HEK293 (cell line): ENCODE results near the gene TTC33.

ENCODE experiments used
- CTCF ChIA-PET: fragments of 350-600 bp; formaldehyde crosslinking; extraction: SDS; loops from one replicate; lab custom pipeline; 2021; ENCODE audit warnings: antibody characterized with exemption; lab: Yijun Ruan, JAX
- POLR2A ChIA-PET: fragments of 300-600 bp; formaldehyde crosslinking; extraction: SDS; loops from one replicate; lab custom pipeline; 2020; ENCODE audit warnings: antibody characterized with exemption, inconsistent platforms; lab: Yijun Ruan, JAX
- H3K27ac ChIP-seq: fragments of 200-500 bp; sonication (Bioruptor generic); 2 replicates; pipeline ENCODE4 v1.5.1; 2014; ENCODE audit warnings: low read depth, low read length, control low read depth, inconsistent platforms; ENCODE audit errors: extremely low read depth
- H3K36me3 ChIP-seq, 2 experiments: fragments of 200-500 bp in 1 of 2; sonication (Bioruptor generic) in 1 of 2; 1 replicate in 1 of 2; 2 replicates in 1 of 2; pipeline ENCODE4 v1.5.1; 2014 to 2017; ENCODE audit warnings: inconsistent platforms in 2 of 2, low read length in 2 of 2; ENCODE audit not compliant: control insufficient read depth in 2 of 2, insufficient read depth in 1 of 2
- H3K4me1 ChIP-seq: fragments of 200-500 bp; sonication (Bioruptor generic); 2 replicates; pipeline ENCODE4 v1.5.1; 2014; ENCODE audit warnings: mild to moderate bottlenecking, low read length, inconsistent platforms; ENCODE audit not compliant: control insufficient read depth, insufficient read depth
- H3K4me3 ChIP-seq: 2 replicates; pipeline ENCODE4 v1.5.1; 2011; ENCODE audit warnings: low read depth, mild to moderate bottlenecking, control low read depth, low read length, moderate library complexity
- H3K9me3 ChIP-seq: fragments of 200-500 bp; sonication (Bioruptor generic); 2 replicates; pipeline ENCODE4 v1.5.1; 2014; ENCODE audit warnings: low read depth, low read length, inconsistent platforms; ENCODE audit not compliant: control insufficient read depth, insufficient read depth
- GLI2 ChIP-seq: fragments of 450-650 bp; formaldehyde crosslinking; IDR thresholded peaks from 2 replicates; pipeline ENCODE4; 2017; ENCODE audit warnings: missing biosample characterization, missing genetic modification characterization, low read depth, borderline replicate concordance
- IKZF3 ChIP-seq: fragments of 450-650 bp; IDR thresholded peaks from 2 replicates; pipeline ENCODE4 v1.5.0; 2018; ENCODE audit warnings: missing biosample characterization, mild to moderate bottlenecking, missing genetic modification characterization, moderate library complexity
- KLF10 ChIP-seq: fragments of 450-650 bp; IDR thresholded peaks from 2 replicates; pipeline ENCODE4 v1.5.1; 2018; ENCODE audit warnings: missing biosample characterization, mild to moderate bottlenecking, missing genetic modification characterization
- MZF1 ChIP-seq: fragments of 450-650 bp; formaldehyde crosslinking; IDR thresholded peaks from 2 replicates; pipeline ENCODE4 v1.5.1; 2017; ENCODE audit warnings: missing biosample characterization, missing genetic modification characterization, borderline replicate concordance
- PRDM1 ChIP-seq: fragments of 450-650 bp; formaldehyde crosslinking; IDR thresholded peaks from 2 replicates; pipeline ENCODE4; 2016; ENCODE audit warnings: missing biosample characterization, missing genetic modification characterization
- ZBTB17 ChIP-seq: fragments of 450-650 bp; formaldehyde crosslinking; IDR thresholded peaks from 2 replicates; pipeline ENCODE4 v1.5.1; 2016; ENCODE audit warnings: missing biosample characterization, missing genetic modification characterization
- ZBTB20 ChIP-seq: fragments of 450-650 bp; formaldehyde crosslinking; IDR thresholded peaks from 2 replicates; pipeline ENCODE4 v1.5.1; 2016; ENCODE audit warnings: missing biosample characterization, missing genetic modification characterization
- ZFP41 ChIP-seq: fragments of 450-650 bp; formaldehyde crosslinking; IDR thresholded peaks from 2 replicates; pipeline ENCODE4 v1.5.1; 2016; ENCODE audit warnings: missing biosample characterization, missing genetic modification characterization, borderline replicate concordance
- ZNF10 ChIP-seq: fragments of 450-650 bp; formaldehyde crosslinking; IDR thresholded peaks from 2 replicates; pipeline ENCODE4 v1.5.1; 2017; ENCODE audit warnings: missing biosample characterization, missing genetic modification characterization
- ZNF146 ChIP-seq: fragments of 450-650 bp; formaldehyde crosslinking; IDR thresholded peaks from 2 replicates; pipeline ENCODE4 v1.5.1; 2016; ENCODE audit warnings: missing biosample characterization, missing genetic modification characterization
- ZNF341 ChIP-seq: fragments of 450-650 bp; formaldehyde crosslinking; IDR thresholded peaks from 2 replicates; pipeline ENCODE4; 2016; ENCODE audit warnings: low read depth, missing biosample characterization, missing genetic modification characterization
- ZNF350 ChIP-seq: fragments of 450-650 bp; formaldehyde crosslinking; IDR thresholded peaks from 2 replicates; pipeline ENCODE4 v1.5.0; 2017; ENCODE audit warnings: missing biosample characterization, mild to moderate bottlenecking, missing genetic modification characterization
- ZNF366 ChIP-seq: fragments of 450-650 bp; formaldehyde crosslinking; conservative IDR thresholded peaks from 2 replicates; pipeline ENCODE4 v1.5.1; 2016; ENCODE audit warnings: missing biosample characterization, missing genetic modification characterization
- ZNF626 ChIP-seq: fragments of 450-650 bp; sonication (Bioruptor Pico); formaldehyde crosslinking; IDR thresholded peaks from 2 replicates; pipeline ENCODE4 v1.5.1; 2018; ENCODE audit warnings: missing biosample characterization, missing genetic modification characterization, inconsistent platforms
- ZNF654 ChIP-seq: fragments of 450-650 bp; formaldehyde crosslinking; IDR thresholded peaks from 2 replicates; pipeline ENCODE4 v1.5.1; 2016; ENCODE audit warnings: low read depth, missing biosample characterization, missing genetic modification characterization
- ZNF707 ChIP-seq: fragments of 450-650 bp; formaldehyde crosslinking; IDR thresholded peaks from 2 replicates; pipeline ENCODE4 v1.5.1; 2016; ENCODE audit warnings: missing biosample characterization, missing genetic modification characterization
- ZNF76 ChIP-seq: fragments of 450-650 bp; formaldehyde crosslinking; IDR thresholded peaks from 2 replicates; pipeline ENCODE4; 2016; ENCODE audit warnings: low read depth, missing biosample characterization, missing genetic modification characterization, borderline replicate concordance
- TF ChIP-seq, protein P1 (sequence below): fragments of 450-650 bp; formaldehyde crosslinking; IDR thresholded peaks from 2 replicates; pipeline ENCODE4 v1.5.1; 2016; ENCODE audit warnings: missing biosample characterization, missing genetic modification characterization
- TF ChIP-seq, protein P2 (sequence below): fragments of 450-650 bp; formaldehyde crosslinking; IDR thresholded peaks from 2 replicates; pipeline ENCODE4 v1.5.1; 2016; ENCODE audit warnings: missing biosample characterization, missing genetic modification characterization
- TF ChIP-seq, protein P3 (sequence below): fragments of 450-650 bp; formaldehyde crosslinking; IDR thresholded peaks from 2 replicates; pipeline ENCODE4 v1.5.1; 2016; ENCODE audit warnings: missing biosample characterization, missing genetic modification characterization
- TF ChIP-seq, protein P4 (sequence below): fragments of 450-650 bp; formaldehyde crosslinking; IDR thresholded peaks from 2 replicates; pipeline ENCODE4 v1.5.1; 2016; ENCODE audit warnings: missing biosample characterization, missing genetic modification characterization
- TF ChIP-seq, protein P5 (sequence below): fragments of 450-650 bp; formaldehyde crosslinking; IDR thresholded peaks from 2 replicates; pipeline ENCODE4; 2016; ENCODE audit warnings: missing biosample characterization, missing genetic modification characterization
- TF ChIP-seq, protein P6 (sequence below): fragments of 450-650 bp; formaldehyde crosslinking; IDR thresholded peaks from 2 replicates; pipeline ENCODE4 v1.5.1; 2016; ENCODE audit warnings: missing biosample characterization, missing genetic modification characterization

The TTC33 gene

DNA sequence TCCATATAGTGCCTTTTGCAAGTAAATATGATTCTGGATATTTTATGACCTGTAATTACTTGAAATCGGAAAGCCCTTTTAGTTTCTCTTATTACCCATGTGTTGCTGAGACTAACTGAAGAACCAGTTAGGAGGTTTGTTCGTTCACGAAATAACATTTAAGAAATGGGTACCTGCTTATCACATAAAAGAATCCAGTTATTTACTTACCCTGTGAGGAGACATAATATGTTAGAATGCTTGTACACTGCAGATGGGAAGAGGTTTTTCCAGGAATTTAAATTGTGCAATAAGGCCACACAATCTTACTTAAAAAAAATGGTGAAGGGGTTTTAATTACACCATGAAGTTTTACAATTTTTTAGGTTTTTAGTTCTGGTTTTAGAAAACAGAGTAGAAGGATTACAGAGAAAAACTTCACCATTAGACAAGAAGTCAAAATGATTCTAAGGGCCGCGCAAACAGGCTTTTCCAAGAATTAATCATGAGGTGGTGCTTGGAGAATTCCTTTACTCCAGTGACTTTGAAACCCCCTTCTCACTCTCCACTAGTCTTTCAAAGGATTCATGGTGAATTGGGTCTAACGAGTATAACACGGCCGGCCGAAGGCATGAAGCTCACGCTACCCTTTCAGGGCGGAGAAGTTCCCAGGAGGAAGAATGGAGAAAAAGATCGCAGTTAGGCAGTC lies 77.2 kb downstream of the TTC33 start:
- CTCF ChIA-PET: interaction anchor here (0.7 to 1.6 kb wide), 2 partner anchors 11 to 57 kb away, joined by 3 to 5 read pairs; no protein-coding TSS in a partner anchor
- peak overlapping the region; percentile 89 for H3K27ac ChIP-seq
- TF ChIP-seq ZNF350 (tag by site-specific recombination) (no peak), IKZF3 (0 out of 2 replicates have a peak, but pooled peaks have one; percentile 15), KLF10 (tag by site-specific recombination) (no peak), ZNF654 (no peak), ZBTB17 (tag by site-specific recombination) (peak; percentile 74; the same call in 1 of the 2 replicates), ZNF626 (tag by site-specific recombination) (no peak), ZNF10 (no peak), ZNF366 (tag by site-specific recombination) (peak; percentile 52; the same call in 1 of the 2 replicates), ZNF341 (no peak), ZFP41 (no peak), PRDM1 (tag by site-specific recombination) (no peak)
- TF ChIP-seq, protein P1, sequence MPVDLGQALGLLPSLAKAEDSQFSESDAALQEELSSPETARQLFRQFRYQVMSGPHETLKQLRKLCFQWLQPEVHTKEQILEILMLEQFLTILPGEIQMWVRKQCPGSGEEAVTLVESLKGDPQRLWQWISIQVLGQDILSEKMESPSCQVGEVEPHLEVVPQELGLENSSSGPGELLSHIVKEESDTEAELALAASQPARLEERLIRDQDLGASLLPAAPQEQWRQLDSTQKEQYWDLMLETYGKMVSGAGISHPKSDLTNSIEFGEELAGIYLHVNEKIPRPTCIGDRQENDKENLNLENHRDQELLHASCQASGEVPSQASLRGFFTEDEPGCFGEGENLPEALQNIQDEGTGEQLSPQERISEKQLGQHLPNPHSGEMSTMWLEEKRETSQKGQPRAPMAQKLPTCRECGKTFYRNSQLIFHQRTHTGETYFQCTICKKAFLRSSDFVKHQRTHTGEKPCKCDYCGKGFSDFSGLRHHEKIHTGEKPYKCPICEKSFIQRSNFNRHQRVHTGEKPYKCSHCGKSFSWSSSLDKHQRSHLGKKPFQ (tag by site-specific recombination): no peak
- TF ChIP-seq, protein P2, sequence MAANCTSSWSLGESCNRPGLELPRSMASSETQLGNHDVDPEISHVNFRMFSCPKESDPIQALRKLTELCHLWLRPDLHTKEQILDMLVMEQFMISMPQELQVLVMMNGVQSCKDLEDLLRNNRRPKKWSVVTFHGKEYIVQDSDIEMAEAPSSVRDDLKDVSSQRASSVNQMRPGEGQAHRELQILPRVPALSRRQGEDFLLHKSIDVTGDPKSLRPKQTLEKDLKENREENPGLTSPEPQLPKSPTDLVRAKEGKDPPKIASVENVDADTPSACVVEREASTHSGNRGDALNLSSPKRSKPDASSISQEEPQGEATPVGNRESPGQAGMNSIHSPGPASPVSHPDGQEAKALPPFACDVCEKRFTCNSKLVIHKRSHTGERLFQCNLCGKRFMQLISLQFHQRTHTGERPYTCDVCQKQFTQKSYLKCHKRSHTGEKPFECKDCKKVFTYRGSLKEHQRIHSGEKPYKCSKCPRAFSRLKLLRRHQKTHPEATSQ (tag by site-specific recombination): no peak
- TF ChIP-seq, protein P3, sequence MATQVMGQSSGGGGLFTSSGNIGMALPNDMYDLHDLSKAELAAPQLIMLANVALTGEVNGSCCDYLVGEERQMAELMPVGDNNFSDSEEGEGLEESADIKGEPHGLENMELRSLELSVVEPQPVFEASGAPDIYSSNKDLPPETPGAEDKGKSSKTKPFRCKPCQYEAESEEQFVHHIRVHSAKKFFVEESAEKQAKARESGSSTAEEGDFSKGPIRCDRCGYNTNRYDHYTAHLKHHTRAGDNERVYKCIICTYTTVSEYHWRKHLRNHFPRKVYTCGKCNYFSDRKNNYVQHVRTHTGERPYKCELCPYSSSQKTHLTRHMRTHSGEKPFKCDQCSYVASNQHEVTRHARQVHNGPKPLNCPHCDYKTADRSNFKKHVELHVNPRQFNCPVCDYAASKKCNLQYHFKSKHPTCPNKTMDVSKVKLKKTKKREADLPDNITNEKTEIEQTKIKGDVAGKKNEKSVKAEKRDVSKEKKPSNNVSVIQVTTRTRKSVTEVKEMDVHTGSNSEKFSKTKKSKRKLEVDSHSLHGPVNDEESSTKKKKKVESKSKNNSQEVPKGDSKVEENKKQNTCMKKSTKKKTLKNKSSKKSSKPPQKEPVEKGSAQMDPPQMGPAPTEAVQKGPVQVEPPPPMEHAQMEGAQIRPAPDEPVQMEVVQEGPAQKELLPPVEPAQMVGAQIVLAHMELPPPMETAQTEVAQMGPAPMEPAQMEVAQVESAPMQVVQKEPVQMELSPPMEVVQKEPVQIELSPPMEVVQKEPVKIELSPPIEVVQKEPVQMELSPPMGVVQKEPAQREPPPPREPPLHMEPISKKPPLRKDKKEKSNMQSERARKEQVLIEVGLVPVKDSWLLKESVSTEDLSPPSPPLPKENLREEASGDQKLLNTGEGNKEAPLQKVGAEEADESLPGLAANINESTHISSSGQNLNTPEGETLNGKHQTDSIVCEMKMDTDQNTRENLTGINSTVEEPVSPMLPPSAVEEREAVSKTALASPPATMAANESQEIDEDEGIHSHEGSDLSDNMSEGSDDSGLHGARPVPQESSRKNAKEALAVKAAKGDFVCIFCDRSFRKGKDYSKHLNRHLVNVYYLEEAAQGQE (tag by site-specific recombination): no peak
- TF ChIP-seq, all 188 proteins: peak for 3
- POLR2A ChIA-PET: interaction anchor here (2.1 kb wide), 1 partner anchor 15 kb away, joined by 4 read pairs; no protein-coding TSS in a partner anchor
- Histone ChIP-seq H3K4me1 (peaks cover 21% of the 10 kb centered on the region), H3K9me3 (no peaks in the 10 kb centered on the region), H3K36me3 (peaks cover 0 to 12% of the 10 kb centered on the region in 2 experiments; a peak in 1 of 3 replicates), H3K4me3 (peak overlapping the region; percentile 86)

DNA sequence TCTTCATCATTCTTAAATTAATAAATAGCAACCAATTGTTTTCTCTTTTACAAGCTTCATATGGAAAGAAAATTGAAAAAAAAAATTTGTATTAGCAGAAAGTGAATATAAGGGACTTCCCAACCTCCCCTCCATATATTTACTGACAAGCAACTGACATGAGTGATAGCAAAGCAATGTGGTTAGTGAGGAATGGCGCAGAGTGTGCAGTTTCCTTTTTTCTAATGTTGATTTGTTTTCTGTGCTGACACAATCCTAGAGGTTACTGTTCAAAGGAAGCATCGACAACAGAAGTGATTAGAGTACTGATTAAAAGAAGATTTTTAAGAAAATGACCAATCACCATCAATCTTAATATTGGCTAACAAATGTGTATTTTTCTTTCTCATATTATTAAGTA lies 77.7 kb downstream of the TTC33 start:
- POLR2A ChIA-PET: no interaction called here
- peaks cover 0 to 12% of the 10 kb centered on the region in 2 experiments; a peak in 1 of 3 replicates for H3K36me3 ChIP-seq
- peaks cover 15% of the 10 kb centered on the region for H3K4me1 ChIP-seq
- H3K4me3 ChIP-seq: no peak overlapping the region
- H3K9me3 ChIP-seq: no peaks in the 10 kb centered on the region
- CTCF ChIA-PET: interaction anchor here (0.6 kb wide), 1 partner anchor 1081 kb away, joined by 4 read pairs; no protein-coding TSS in a partner anchor
- H3K27ac ChIP-seq: no peak overlapping the region
- TF ChIP-seq ZNF76 (tag by site-specific recombination) (no peak), ZBTB20 (tag by site-specific recombination) (no peak), ZNF146 (tag by site-specific recombination) (no peak), ZNF707 (tag by site-specific recombination) (no peak), GLI2 (tag by site-specific recombination) (no peak), MZF1 (tag by site-specific recombination) (no peak)
- TF ChIP-seq, protein P4, sequence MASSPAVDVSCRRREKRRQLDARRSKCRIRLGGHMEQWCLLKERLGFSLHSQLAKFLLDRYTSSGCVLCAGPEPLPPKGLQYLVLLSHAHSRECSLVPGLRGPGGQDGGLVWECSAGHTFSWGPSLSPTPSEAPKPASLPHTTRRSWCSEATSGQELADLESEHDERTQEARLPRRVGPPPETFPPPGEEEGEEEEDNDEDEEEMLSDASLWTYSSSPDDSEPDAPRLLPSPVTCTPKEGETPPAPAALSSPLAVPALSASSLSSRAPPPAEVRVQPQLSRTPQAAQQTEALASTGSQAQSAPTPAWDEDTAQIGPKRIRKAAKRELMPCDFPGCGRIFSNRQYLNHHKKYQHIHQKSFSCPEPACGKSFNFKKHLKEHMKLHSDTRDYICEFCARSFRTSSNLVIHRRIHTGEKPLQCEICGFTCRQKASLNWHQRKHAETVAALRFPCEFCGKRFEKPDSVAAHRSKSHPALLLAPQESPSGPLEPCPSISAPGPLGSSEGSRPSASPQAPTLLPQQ (tag by site-specific recombination): no peak
- TF ChIP-seq, protein P5, sequence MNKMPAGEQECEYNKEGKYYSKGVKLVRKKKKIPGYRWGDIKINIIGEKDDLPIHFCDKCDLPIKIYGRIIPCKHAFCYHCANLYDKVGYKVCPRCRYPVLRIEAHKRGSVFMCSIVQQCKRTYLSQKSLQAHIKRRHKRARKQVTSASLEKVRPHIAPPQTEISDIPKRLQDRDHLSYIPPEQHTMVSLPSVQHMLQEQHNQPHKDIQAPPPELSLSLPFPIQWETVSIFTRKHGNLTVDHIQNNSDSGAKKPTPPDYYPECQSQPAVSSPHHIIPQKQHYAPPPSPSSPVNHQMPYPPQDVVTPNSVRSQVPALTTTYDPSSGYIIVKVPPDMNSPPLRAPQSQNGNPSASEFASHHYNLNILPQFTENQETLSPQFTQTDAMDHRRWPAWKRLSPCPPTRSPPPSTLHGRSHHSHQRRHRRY (tag by site-specific recombination): no peak
- TF ChIP-seq, protein P6, sequence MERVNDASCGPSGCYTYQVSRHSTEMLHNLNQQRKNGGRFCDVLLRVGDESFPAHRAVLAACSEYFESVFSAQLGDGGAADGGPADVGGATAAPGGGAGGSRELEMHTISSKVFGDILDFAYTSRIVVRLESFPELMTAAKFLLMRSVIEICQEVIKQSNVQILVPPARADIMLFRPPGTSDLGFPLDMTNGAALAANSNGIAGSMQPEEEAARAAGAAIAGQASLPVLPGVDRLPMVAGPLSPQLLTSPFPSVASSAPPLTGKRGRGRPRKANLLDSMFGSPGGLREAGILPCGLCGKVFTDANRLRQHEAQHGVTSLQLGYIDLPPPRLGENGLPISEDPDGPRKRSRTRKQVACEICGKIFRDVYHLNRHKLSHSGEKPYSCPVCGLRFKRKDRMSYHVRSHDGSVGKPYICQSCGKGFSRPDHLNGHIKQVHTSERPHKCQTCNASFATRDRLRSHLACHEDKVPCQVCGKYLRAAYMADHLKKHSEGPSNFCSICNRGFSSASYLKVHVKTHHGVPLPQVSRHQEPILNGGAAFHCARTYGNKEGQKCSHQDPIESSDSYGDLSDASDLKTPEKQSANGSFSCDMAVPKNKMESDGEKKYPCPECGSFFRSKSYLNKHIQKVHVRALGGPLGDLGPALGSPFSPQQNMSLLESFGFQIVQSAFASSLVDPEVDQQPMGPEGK (tag by site-specific recombination): no peak
